Measurements from ENCODE around the gene PARD3B.

GRCh38 chr2:204643326-204643725 lies 98.1 kb downstream of the PARD3B start:
- TF ChIP-seq CTCF (conservative IDR thresholded peaks at IDR 0.05 in 1 of 2, IDR thresholded peaks at IDR 0.05 in 1 of 2; ENCODE audit: low read depth in 1 of 2, low read length in 2 of 2): no peak
- TF ChIP-seq EZH2 (IDR thresholded peaks at IDR 0.05; ENCODE audit: low read length, missing control alignments): no peak

Data from fibroblast of lung (primary cell).